ENCODE measurements around the gene FOXA1. TPM values are rescaled to one million over a fixed set of nuclear protein-coding genes. Genes with fewer than 3 reads are reported as not detected.

FOXA1 gene
- total and polyA plus RNA-seq, 2 donors (not counting 1 experiment from before 2014, with no cell fraction given) = not detected

- POLR2A ChIA-PET = no interaction called here
- intact Hi-C loops (cut with micrococcal nuclease) = no loop called here
These were observed 11.5 kb downstream of the FOXA1 start for GRCh38 chr14:37583358-37584210.

More at GRCh38 chr14:37583358-37584210, 11.5 kb downstream of the FOXA1 start:
- DNase-seq (no peak), ATAC-seq (ENCODE audit: low read depth) (no peak)
- Mint-ChIP-seq H3K4me3 (no peak overlapping the region), H3K27me3 (peaks cover 37% of the 10 kb centered on the region), H3K4me1 (no peaks in the 10 kb centered on the region), H3K27ac (no peak overlapping the region), H3K9me3 (ENCODE audit: insufficient read depth) (no peaks in the 10 kb centered on the region)
- no peaks in the 10 kb centered on the region for H4K20me1 ChIP-seq (ENCODE audit: control insufficient read depth, insufficient read depth, low read length, poor library complexity, severe bottlenecking)
- CTCF ChIA-PET = no interaction called here
- no peak overlapping the region for H3K27ac ChIP-seq (ENCODE audit: low read length in 2 of 2)
- no peaks in the 10 kb centered on the region for H3K4me1 ChIP-seq (ENCODE audit: control insufficient read depth in 2 of 2, insufficient read depth in 2 of 2, low read length in 2 of 2)
- H3K9ac ChIP-seq (ENCODE audit: low read length) = no peak overlapping the region
- no peak for TF ChIP-seq EZH2 (IDR thresholded peaks at IDR 0.05; ENCODE audit: borderline replicate concordance, insufficient read depth, low read depth, low read length, poor library complexity, severe bottlenecking)
- no peak for TF ChIP-seq CTCF (IDR thresholded peaks at IDR 0.05)
- H3K9me3 ChIP-seq (ENCODE audit: control extremely low read depth in 1 of 3, control insufficient read depth in 2 of 3, insufficient read depth in 1 of 3, low read length in 2 of 3) = peaks cover 0 to 29% (median 0%) of the 10 kb centered on the region in 3 donors
- no peaks in the 10 kb centered on the region for H3K79me2 ChIP-seq (ENCODE audit: control insufficient read depth, insufficient read depth, low read length)
- H3K4me2 ChIP-seq (replicated peaks; ENCODE audit: low read depth, low read length, poor library complexity, severe bottlenecking) = no peak overlapping the region
- H3K27me3 ChIP-seq (replicated peaks in 1 of 4; ENCODE audit: control extremely low read depth in 1 of 4, control insufficient read depth in 3 of 4, insufficient read depth in 4 of 4, low read length in 3 of 4) = peaks cover 0 to 27% (median 18%) of the 10 kb centered on the region in 4 experiments
- no peak overlapping the region for H2AFZ ChIP-seq (ENCODE audit: insufficient read depth, low read depth, low read length, poor library complexity, severe bottlenecking)
- WGBS (ENCODE audit: insufficient coverage) = 6% methylated on average over 61 of the region's 67 CpGs
- no peak overlapping the region for H3K4me3 ChIP-seq (ENCODE audit: control extremely low read depth in 1 of 5, extremely low read depth in 1 of 5, insufficient read depth in 1 of 5, low read depth in 2 of 5, low read length in 4 of 5)
- no peaks in the 10 kb centered on the region for H3K36me3 ChIP-seq (replicated peaks in 1 of 2; ENCODE audit: control extremely low read depth in 1 of 2, control insufficient read depth in 1 of 2, extremely low read depth in 1 of 2, insufficient read depth in 2 of 2, low read length in 1 of 2)
